Neuron (in vitro differentiated cells): ENCODE results near the gene CLPX.
"Not testable (repeated sequence)": the region's sequence is repeated elsewhere in the genome, so short reads cannot be mapped to it uniquely, and the experiment has no call there.

ENCODE experiments used
- H2AFZ ChIP-seq: one replicate; pipeline ENCODE4 v1.6.1; 2013; ENCODE audit warnings: low read depth, mild to moderate bottlenecking, inconsistent platforms, low read length, moderate library complexity
- H3K27me3 ChIP-seq: one replicate; pipeline ENCODE4 v1.6.1; 2013; ENCODE audit warnings: low read length; ENCODE audit not compliant: insufficient read depth
- H3K36me3 ChIP-seq: one replicate; pipeline ENCODE4 v1.6.1; 2013; ENCODE audit warnings: low read length; ENCODE audit not compliant: insufficient read depth
- H3K4me1 ChIP-seq: one replicate; pipeline ENCODE4 v1.6.1; 2013; ENCODE audit warnings: low read length; ENCODE audit not compliant: insufficient read depth
- H3K4me3 ChIP-seq: 2 replicates; pipeline ENCODE4 v1.5.1; 2013; ENCODE audit warnings: mild to moderate bottlenecking, low read length, moderate library complexity
- H3K9me3 ChIP-seq: one replicate; pipeline ENCODE4 v1.6.1; 2013; ENCODE audit warnings: low read length

The CLPX gene

GRCh38 chr15:65101411-65101890 lies 83.7 kb downstream of the CLPX start:
- Histone ChIP-seq H3K9me3 (no peaks in the 10 kb centered on the region), H3K36me3 (peaks cover 49% of the 10 kb centered on the region), H3K4me1 (no peaks in the 10 kb centered on the region), H3K4me3 (no peak overlapping the region), H3K27me3 (no peaks in the 10 kb centered on the region), H2AFZ (no peak overlapping the region)

- Histone ChIP-seq H2AFZ (no peak overlapping the region), H3K36me3 (peaks cover 40% of the 10 kb centered on the region), H3K9me3 (no peaks in the 10 kb centered on the region), H3K27me3 (no peaks in the 10 kb centered on the region), H3K4me3 (no peak overlapping the region), H3K4me1 (no peaks in the 10 kb centered on the region)
These were observed 84.7 kb downstream of the CLPX start for GRCh38 chr15:65100442-65100841.

GRCh38 chr15:65099801-65100200 lies 85.3 kb downstream of the CLPX start:
- not testable (repeated sequence) for H2AFZ ChIP-seq, H3K9me3 ChIP-seq, H3K4me1 ChIP-seq, H3K27me3 ChIP-seq, H3K4me3 ChIP-seq
- peaks cover 35% of the 10 kb centered on the region for H3K36me3 ChIP-seq

GRCh38 chr15:65099336-65099735 lies 85.8 kb downstream of the CLPX start:
- Histone ChIP-seq H3K4me1 (no peaks in the 10 kb centered on the region), H3K9me3 (no peaks in the 10 kb centered on the region), H3K4me3 (no peak overlapping the region), H3K27me3 (no peaks in the 10 kb centered on the region), H2AFZ (no peak overlapping the region), H3K36me3 (peaks cover 35% of the 10 kb centered on the region)
